RWPE1 (cell line): ENCODE results near the gene GXYLT1.
"Not testable (repeated sequence)": the region's sequence is repeated elsewhere in the genome, so short reads cannot be mapped to it uniquely, and the experiment has no call there.

Source experiments
- CTCF ChIA-PET: fragments of 350-600 bp; sonication (Branson Sonifier 250); formaldehyde crosslinking; extraction: SDS; loops from one replicate; lab custom pipeline; 2021; lab: Yijun Ruan, JAX
- POLR2A ChIA-PET: fragments of 400-600 bp; formaldehyde crosslinking; extraction: SDS; loops from one replicate; lab custom pipeline; 2020; ENCODE audit warnings: antibody characterized with exemption; ENCODE audit not compliant: low non-redundant PET; lab: Yijun Ruan, JAX
- DNase-seq: peaks from one replicate; pipeline ENCODE4 v3.0.0; 2012; ENCODE audit warnings: low spot score
- H3K27ac ChIP-seq: fragments of 450-650 bp; 2 replicates; pipeline ENCODE4 v1.5.1; 2017
- TF ChIP-seq, protein P1 (sequence below): fragments of 450-650 bp; conservative IDR thresholded peaks from 2 replicates; pipeline ENCODE4 v1.5.1; 2017; ENCODE audit warnings: low read depth, mild to moderate bottlenecking

Gene GXYLT1

DNA sequence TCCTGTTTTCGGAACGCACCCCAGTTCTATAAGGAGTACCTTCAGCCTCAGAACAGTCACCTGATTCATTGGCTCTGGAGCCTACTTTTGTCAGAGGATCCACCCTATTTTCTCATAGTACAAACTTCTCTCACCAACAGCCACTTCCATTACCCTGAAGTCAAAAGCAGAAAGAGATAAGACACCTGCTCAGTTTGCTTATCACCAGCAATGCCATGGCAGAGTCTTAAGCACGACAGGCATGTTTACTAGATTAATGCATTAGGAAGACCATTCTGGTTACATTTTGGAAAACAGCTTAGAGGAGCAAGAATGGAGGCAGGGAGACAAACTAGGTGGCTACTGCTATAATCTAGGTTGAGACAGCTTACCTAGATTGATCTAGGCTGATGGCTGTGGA is 67.7 kb downstream of the GXYLT1 start:
- no peak overlapping the region for H3K27ac ChIP-seq
- TF ChIP-seq, protein P1, sequence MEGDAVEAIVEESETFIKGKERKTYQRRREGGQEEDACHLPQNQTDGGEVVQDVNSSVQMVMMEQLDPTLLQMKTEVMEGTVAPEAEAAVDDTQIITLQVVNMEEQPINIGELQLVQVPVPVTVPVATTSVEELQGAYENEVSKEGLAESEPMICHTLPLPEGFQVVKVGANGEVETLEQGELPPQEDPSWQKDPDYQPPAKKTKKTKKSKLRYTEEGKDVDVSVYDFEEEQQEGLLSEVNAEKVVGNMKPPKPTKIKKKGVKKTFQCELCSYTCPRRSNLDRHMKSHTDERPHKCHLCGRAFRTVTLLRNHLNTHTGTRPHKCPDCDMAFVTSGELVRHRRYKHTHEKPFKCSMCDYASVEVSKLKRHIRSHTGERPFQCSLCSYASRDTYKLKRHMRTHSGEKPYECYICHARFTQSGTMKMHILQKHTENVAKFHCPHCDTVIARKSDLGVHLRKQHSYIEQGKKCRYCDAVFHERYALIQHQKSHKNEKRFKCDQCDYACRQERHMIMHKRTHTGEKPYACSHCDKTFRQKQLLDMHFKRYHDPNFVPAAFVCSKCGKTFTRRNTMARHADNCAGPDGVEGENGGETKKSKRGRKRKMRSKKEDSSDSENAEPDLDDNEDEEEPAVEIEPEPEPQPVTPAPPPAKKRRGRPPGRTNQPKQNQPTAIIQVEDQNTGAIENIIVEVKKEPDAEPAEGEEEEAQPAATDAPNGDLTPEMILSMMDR = no peak
- DNase-seq = no peak
- POLR2A ChIA-PET = no interaction called here
- CTCF ChIA-PET = no interaction called here

DNA sequence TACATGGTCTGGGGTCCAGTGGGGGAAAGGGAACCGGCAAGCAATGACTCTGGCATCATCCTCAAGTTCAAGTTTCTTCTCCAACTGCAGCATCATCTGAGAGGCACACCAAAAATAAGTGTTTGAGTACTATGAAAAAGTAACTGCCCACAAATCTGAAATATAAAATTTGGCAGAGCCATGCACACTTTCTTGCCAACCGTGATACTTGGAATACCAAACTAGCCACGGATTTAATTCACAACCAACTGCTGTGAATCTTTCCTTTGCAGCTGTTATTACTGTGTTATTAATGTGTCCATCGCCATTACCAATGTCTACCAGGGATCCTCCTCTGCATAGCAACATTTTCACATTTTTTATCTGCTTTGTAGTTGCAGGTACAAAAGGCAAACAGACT is 74.6 kb downstream of the GXYLT1 start:
- DNase-seq = no peak
- TF ChIP-seq, protein P1 = no peak
- ChIA-PET POLR2A (no interaction called here), CTCF (no interaction called here)
- H3K27ac ChIP-seq = no peak overlapping the region

DNA sequence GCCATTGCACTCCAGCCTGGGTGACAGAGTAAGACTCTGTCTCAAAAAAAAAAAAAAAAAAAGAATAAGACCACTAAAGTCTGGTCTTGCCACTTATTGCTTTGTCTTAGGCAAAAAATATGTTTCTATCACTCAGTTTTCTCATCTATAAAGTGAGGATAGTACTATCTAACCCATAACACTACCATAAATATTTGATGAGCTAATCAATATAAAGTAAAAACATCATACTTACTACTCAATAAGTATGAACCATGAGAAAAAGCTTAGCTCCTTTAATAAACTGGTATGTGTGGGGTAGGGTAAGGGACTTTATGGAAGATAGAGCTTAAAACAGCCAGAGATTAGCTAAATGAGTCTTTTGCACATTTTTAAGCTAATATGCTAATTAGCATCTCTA is 85.5 kb downstream of the GXYLT1 start:
- ChIA-PET CTCF (no interaction called here), POLR2A (no interaction called here)
- H3K27ac ChIP-seq = no peak overlapping the region
- TF ChIP-seq, protein P1 = no peak
- no peak for DNase-seq

DNA sequence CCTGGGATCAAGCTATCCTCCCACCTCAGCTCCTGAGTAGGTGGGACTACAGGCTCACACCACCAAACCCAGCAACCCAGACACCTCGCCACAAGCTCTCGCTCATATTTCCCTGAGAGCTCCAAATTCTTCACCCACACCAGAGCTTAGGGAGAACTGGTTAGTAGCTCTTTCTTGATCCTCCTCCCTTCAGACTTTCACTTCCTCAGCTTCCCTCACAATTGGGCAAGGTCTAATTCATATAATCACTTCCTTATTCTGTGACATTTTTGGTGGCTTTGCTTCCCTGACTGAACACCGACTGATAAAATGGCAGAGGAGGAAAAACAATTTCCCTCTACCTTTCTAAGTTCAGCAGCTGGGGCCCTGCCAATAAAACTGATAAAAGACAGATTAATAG is 88.5 kb downstream of the GXYLT1 start:
- CTCF ChIA-PET = no interaction called here
- H3K27ac ChIP-seq = no peak overlapping the region
- POLR2A ChIA-PET = no interaction called here
- DNase-seq = no peak
- TF ChIP-seq, protein P1 = no peak

DNA sequence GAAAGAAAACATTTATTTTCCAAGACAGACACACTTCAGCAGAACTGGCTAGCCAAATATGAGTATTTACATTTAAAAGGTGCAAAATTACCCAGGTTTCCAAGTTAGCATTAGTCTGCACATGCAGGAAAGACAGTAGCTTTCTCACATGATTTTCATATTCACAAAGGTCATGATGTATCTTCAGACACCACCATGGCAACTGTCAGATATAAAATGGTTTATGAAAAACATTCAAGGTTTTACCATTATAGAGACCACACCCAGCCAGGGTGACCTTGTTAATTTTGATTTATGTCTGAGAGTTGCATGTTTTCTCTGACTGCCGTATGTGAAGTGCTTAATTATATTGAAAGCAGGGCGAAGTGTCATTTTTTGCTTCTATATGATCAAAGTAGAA is 91.2 kb downstream of the GXYLT1 start:
- TF ChIP-seq, protein P1 = no peak
- no peak for DNase-seq
- ChIA-PET POLR2A (no interaction called here), CTCF (interaction anchor here (0.6 kb wide), 1 partner anchor 29 kb away, joined by 3 read pairs; no protein-coding TSS in a partner anchor)
- H3K27ac ChIP-seq = no peak overlapping the region

DNA sequence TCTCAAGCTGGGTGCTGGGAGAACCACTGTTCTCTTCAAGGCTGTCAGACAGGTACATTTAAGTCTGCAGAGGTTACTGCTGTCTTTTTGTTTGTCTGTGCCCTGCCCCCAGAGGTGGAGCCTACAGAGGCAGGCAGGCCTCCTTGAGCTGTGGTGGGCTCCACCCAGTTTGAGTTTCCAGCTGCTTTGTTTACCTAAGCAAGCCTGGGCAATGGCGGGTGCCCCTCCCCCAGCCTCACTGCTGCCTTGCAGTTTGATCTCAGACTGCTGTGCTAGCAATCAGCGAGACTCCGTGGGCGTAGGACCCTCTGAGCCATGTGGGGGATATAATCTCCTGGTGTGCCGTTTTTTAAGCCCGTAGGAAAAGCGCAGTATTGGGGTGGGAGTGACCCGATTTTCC is 95.7 kb downstream of the GXYLT1 start:
- DNase-seq, POLR2A ChIA-PET, H3K27ac ChIP-seq, CTCF ChIA-PET: not testable (repeated sequence)

DNA sequence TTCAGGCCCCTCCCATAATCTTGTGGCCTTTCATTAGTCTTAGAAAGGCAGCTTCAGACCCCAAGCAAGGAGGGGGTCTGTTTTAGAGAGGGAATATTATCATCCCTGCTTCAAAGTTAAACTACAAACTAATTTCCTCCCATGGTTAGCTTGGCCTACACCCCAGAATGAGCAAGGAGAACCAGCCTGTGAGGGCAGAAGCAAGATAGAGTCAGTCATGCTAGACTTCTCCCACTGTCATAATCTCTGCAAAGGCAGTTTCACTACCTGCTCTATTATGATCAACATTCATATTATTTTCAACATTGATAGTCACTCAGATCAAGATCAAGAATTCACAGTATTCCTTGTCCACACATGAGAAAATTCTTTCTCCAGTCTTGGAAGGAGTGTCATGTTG is 105.1 kb downstream of the GXYLT1 start:
- TF ChIP-seq, protein P1 = no peak
- no peak for DNase-seq
- ChIA-PET POLR2A (no interaction called here), CTCF (no interaction called here)
- no peak overlapping the region for H3K27ac ChIP-seq
